OCI-M1 (cell line): Measurements from ENCODE around the gene RRM1.
"Not testable (repeated sequence)": the region's sequence is repeated elsewhere in the genome, so short reads cannot be mapped to it uniquely, and the experiment has no call there.

Experiments used
- DNase-seq: peaks from one replicate; lab custom pipeline; 2025; lab: John Stamatoyannopoulos, UW

The RRM1 gene

DNA sequence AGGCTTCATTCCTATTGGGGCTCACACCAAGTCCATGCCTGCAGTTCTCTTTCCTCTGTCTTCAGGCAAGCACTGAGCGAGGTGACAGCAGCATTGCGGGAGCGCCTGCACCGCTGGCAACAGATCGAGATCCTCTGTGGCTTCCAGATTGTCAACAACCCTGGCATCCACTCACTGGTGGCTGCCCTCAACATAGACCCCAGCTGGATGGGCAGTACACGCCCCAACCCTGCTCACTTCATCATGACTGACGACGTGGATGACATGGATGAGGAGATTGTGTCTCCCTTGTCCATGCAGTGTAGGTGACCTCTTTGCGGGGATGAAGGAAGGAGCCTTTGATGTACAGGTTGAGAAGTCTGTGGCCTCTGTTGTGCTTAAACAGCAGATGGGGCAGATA, 11.4 kb upstream of the RRM1 start:
- DNase-seq: no peak

DNA sequence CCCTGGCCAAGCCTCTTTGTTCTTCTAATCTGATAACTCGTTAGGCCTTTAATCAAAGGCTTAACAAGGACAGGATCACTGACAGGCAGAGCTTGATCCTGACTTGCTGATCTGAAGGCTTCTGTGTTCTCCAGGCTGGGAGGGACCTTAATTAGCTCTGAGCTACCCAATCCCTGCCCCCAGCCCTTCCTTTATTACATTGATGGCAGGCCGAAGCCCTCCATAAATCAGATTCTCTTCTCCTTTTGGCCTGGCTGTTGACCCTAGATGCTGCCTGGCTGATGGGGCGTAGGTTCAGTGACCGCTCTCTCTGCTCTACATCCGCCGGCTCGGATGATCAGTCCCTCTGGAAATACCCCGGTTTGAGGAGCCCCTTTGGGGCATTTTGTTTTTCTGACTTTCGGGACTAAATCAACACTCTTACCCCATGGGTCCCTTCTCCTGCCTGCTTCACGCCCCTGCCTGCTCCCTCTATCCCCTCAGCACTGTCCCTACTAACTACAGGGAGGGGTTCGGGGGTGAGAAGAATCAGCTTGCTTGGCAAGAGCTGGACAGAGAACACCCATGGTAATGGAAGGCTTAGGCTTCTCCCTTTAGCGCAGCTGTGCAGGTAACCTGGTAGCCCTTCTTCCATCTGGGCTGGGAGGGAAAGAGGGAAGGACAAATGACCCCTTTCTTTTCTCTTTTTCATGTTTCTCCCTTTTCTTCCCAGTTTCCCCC, 10.0 kb upstream of the RRM1 start:
- DNase-seq: no peak

DNA sequence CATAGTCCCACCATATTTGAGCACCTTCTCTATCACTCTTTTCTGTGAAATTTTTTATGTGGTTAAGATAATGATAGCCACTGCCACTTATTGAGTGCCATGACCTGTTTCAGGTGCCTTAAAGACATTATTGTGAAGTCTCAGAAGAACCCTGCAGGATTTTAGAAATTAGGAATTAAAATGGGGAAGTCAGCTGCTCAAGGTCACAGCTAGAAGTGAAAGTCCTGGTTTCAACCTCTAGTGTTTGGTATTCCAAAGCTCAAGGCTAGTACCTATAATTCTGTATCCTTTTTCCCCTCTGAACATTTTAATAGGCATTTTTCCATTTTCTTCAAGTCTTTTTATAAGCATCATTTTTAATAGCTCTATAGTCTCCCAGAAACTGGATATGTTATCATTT, 9.0 kb upstream of the RRM1 start:
- DNase-seq: peak; percentile 13

DNA sequence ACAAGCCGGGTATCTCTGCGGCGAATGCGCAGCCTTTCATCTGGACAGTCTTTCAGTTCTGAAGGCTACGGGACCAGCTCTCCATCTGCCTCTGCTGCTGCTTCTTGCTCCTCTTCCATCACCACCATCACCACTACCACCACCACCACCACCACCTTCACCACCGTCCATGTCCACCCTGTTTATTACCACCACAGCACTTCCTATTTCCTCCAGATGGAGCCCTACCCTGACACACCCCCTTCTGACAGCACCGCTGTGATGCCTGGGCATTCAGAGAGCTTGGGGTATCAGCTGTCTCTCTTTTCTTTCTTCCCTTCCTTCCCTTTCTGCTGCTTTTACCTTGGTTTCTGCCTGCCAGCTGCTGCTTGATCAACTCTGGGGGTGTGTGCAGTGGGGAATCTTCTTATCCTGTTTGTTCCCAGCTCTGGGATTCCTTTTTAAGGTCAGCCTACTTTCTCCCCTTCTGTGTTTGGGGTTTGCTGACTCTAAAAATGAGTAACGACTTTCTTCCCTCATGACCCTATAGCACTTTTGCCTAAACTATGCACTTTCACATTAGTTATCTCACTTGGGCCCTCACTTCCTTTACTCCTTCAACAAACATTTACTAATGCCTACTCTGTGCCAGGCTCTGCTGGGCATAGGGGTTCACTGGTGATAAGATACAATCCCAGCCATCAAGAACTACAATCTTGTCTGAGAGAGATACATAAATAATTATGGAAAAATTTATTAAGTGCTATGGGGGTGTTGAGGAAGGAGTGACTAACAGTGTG, 7.8 kb upstream of the RRM1 start:
- DNase-seq: no peak

DNA sequence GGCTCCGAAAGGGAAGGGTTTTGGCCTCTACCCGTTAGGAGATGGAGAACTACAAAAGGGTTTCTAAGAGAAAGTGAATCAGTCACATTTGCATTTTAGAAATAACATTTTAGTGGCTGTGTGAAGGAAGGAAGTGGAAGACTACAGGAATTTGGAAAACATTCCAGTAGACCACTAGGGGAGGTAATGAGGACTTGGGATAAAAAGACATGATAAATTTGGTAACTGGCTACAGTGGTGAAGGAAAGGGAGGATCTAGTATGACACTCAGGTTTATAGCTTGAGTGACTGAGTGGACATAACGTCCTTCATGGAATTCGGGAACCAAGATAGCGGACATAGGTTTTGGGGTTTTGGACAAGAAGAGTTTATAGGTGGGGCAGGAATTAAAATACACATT, 7.0 kb upstream of the RRM1 start:
- no peak for DNase-seq

DNA sequence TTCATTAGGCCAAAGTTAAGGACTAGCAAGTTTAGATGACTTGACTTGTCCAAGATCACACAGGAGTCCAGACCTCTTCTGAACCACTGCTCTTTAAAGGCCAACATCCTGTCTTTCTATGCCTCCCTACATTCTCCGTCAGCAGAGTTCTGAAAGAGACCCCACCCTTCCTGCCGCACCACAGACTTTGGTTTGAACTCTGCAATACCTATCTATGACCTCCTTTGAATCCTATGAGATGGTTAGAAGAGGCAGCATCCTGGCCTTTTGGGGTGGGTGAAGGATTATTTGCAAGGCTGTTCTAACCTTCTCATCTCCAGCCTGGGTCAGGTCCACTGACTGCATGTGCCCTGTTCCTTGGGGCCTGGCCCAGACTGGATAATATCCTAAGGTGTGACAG, 4.3 kb upstream of the RRM1 start:
- no peak for DNase-seq

DNA sequence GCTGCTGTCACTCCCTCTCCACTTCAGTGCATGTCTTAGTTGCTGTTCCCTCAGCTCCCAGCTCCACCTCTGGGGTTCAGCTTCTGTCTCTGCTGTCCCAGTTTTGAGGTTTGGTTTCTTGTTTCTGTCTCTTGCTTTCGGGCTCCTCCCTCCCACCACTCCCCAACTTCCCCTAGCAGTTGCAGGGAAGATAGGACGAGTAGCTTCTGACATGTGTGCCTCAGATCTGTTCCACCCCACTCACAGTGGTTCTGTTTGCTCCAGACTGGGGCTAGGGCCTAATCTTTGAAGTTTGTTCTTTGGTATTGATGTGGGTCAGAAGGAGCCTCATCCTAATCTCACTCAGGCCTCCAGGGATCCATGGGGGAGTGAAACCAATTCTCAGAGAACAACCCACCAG, 2.6 kb upstream of the RRM1 start:
- peak; percentile 51 for DNase-seq

DNA sequence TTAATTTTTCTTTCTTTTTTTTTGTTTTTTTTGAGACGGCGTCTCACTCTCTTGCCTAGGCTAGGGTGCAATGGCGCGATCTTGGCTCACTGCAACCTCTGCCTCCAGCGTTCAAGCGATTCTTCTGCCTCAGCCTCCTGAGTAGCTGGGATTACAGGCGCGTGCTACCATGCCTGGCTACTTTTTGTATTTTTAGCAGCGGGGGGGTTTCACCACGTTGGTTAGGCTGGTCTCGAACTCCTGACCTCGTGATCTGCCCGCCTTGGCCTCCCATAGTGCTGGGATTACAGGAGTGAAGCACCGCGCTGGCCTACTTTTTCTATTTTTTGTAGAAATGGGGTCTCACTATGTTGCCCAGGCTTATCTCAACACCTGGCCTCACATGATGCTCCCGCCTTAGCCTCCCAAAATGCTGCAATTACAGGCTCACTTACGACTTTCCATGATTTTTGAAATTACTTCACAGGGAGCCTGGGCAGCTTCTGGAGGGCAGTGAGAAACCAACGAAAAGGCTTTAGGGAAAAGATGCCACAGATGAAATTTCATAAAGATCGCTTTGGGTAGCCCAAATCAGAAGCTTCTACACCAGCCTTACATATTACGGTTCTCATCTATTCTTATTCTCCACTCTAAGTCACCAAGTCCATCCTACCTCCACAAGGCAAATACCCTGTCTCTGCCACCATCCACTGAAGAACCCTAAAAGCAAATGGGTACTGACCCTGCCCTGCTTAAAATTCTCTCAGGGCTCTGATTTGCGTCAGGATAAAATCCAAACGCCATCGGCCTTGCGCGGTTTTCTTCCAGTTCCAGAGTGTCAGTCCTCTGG, 866 bp upstream of the RRM1 start:
- DNase-seq: no peak

DNA sequence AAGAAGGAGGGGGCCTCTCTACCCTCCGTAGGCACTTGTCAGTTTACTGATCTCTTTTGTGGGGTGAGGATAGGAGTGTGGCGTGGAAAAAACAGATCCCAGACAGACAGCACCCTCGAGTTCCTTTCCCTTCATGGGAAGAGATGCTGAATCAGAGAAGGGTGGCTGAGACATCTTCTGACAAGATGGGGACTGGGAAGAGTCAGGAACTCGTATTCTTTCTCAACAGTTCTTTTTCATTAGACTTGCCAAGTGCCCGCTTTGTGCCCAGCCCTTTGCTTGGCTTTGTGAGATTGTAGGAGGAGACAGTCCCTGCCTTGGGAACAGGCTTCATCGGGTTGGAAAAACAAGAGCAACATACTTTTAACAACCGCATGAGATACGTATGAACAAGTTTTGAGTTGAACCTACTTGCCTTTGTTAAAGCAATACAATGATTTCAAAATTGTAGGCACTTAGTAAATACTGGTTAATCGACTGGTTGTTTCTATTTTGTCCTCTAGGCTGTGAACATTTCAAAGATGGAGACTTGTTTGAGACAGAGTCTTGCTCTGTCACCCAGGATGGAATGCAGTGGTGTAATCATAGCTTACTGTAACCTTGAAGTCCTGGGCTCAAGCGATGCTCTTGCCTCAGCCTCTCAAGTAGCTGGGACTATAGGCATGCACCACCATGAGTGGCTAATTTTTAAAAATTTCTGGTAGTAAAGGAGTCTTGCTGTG, 1.1 kb downstream of the RRM1 start:
- DNase-seq: peak; percentile 25

DNA sequence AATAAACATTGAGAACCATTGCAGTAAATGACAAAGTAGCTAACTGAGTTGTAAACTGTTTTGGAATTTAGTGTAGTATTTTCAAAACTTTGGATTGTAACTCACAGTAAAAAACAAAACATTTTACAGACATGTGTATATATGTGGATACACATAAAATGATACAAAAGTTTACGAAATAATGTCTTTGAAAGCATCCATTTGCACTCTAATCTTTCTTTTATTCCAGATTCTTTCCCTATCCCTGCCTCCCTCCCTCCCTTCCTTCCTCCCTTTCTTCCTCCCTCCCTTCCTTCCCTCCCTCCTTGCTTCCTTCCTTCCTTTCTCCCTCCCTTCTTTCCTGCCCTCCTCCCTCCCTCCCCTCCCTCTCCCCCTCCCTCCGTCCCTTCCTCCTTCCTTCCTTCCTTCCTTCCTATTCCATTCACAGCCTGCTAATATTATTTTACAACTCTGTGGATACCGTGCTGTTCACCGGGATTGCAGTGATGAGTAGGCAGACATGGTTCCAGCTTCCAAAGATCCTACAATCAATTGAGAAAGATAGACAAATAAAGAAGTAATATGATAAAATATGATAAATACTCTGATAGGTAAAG, 3.5 kb downstream of the RRM1 start:
- DNase-seq: no peak

DNA sequence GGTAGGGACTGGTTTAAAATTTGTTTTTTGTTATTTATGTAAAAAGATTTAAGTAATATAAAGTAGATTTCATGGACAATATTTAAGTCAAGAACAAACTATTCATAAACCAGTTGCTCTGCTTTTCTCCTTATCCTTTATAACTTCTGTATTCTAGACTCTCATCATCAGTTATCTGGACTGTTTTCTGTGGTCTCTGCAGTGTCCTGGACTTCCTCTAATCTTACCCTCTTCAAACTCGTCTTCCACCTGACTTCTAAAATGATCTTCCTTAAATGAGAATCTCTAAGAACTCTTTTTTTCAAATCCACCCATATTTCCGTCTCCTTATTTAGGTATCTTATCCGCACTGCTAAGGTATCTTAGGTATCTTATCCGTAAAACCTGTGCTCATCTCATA, 8.1 kb downstream of the RRM1 start:
- peak; percentile 68 for DNase-seq

DNA sequence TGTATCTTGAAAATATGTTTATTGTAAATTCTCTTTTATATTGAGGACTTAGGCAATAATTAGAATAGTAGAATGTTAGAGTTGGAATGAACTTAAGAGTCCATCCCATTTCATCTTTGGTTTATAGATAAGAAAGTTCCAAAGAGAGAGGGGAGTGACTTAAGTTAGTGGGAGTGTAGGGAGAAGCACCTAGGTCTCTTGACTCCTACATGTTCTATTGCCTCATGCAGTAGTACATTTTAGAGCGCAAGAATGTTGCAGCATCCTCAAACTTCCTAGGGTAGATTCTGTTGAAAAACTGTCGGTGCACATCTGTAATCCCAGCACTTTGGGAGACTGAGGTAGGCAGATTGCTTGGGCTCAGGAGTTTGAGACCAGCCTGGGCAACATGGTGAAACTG, 8.7 kb downstream of the RRM1 start:
- DNase-seq: peak; percentile 8

DNA sequence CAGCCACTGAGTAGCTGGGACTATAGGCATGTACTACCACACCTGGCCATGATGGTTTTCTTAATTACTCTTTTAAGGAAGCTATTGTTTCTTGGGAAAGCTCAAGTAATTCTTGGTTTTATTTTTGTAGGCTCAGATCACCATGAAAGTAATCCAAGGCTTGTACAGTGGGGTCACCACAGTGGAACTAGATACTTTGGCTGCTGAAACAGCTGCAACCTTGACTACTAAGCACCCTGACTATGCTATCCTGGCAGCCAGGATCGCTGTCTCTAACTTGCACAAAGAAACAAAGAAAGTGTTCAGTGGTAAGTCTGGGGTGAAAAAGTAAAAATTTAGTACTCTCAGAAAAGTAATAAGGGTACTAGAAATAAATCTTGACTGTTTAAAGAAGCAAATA, 11.3 kb downstream of the RRM1 start:
- DNase-seq: no peak

DNA sequence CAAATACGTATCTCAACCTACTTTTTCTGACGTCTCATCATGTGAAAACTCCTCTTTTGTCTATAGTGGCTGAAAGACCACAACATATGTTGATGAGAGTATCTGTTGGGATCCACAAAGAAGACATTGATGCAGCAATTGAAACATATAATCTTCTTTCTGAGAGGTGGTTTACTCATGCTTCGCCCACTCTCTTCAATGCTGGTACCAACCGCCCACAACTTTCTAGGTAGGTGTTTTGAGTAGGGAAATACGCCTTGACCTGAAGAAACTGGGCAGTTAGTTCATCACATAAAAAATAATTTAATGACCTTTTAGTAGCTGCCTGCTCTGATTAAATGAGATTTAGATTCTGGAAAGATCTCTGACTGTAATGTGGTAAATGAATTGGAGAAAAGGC, 17.2 kb downstream of the RRM1 start:
- DNase-seq: no peak

DNA sequence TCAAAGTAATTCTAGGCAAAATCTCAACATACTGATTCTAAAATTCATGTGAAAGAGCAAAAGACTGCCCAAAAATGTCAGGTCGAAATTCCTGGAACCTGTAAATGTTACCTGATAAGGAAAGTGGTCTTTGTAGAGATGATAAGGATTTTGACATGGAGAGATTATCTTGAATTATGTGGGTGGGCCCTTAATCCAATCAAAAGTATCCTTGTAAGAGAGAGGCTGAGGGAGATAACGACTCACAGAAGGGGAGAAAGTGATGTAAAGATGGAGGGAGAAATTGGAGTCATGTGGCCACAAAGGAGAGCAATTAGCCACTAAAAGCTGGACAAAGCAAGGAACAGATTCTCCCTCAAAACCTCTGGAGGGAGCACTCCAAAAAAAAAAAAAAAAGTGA, 20.5 kb downstream of the RRM1 start:
- DNase-seq: no peak

DNA sequence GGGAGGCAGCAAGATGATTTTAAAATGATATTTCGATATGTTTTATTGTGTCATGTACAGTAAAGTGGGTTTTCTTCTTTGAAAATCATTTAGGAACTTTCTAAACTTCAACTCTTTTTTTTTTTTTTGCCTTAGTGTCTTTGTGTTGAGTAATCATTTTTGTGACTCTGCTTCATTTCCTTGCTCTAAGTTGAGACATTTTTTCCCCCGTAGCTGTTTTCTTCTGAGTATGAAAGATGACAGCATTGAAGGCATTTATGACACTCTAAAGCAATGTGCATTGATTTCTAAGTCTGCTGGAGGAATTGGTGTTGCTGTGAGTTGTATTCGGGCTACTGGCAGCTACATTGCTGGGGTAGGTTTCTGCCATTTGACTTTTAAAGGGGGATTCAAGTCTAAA, 23.5 kb downstream of the RRM1 start:
- no peak for DNase-seq

DNA sequence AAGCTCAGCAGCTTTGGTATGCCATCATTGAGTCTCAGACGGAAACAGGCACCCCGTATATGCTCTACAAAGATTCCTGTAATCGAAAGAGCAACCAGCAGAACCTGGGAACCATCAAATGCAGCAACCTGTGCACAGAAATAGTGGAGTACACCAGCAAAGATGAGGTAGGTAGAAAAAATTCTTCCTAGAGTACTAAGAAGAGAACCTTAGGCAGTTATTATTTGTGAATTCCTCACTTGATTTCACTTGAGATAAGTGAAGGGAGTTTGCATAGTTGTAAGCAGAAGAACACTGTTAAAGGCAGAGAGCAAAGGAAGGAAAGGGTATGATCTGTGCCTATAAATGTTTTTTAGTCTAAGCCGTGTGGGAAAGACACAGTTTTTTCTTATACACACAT, 28.6 kb downstream of the RRM1 start:
- no peak for DNase-seq

DNA sequence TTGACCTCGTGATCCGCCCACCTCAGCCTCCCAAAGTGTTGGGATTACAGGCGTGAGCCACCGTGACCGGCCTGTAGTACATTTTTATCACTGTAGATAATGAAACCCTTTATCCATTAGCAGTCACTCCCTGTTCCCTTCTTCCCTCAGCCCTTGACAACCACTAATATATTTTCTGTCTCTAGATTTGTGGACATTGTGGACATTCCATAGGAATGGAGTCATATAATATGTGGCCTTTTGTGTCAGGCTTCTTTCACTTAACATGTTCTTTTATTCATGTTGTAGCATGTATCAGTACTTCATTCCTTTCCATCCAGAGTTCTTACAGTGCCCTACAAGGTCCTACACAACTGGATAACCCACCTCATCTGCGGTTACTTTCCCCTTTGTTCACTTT, 30.5 kb downstream of the RRM1 start:
- DNase-seq: no peak

DNA sequence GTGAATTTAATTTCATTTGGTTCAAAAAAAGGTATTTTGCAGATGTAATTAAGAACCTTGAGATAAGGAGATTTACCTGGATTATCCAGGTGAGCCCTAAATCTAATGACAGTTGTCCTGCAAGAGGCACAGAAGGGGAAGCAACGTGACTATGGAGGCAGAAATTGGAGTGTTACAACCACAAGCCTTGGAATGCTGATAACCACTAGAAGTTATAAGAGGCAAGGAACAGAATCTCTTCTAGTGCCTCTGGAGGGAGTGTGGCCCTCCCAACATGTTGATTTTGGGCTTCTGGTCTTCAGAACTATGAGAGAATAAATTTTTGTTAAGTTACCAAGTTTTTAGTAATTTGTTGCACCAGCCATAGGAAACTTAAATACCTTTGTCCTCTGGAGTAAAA, 32.8 kb downstream of the RRM1 start:
- DNase-seq: no peak

DNA sequence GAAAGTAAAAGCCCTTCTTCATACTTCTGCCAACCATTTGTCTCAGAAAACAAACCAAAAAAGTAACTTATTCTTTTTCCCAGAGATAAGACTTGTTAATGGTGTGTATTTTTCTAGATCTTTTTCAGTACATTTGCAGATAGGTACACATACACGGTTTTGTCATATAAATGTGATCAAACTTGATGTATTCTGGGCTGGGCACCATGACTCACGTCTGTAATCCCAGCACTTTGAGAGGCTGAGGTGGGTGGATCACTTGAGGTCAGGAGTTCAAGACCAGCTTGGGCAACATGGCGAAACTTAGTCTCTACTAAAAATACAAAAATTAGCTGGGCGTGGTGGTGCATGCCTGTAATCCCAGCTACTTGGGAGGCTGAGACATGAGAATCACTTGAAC, 35.6 kb downstream of the RRM1 start:
- not testable (repeated sequence) for DNase-seq

DNA sequence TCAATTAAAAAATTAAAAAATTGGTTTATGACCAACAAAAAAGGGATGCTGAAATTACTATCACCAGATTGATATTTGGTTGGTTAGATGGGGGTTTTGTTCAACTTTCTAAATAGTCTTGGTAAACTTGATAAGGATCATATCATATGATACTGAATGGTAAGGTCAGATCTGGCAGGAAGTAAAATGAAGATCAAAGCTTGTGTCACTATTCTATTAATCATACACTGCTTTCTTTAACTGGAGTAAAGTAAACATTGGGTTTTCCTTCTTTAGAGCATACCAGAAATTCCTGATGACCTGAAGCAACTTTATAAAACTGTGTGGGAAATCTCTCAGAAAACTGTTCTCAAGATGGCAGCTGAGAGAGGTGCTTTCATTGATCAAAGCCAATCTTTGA, 40.2 kb downstream of the RRM1 start:
- no peak for DNase-seq

DNA sequence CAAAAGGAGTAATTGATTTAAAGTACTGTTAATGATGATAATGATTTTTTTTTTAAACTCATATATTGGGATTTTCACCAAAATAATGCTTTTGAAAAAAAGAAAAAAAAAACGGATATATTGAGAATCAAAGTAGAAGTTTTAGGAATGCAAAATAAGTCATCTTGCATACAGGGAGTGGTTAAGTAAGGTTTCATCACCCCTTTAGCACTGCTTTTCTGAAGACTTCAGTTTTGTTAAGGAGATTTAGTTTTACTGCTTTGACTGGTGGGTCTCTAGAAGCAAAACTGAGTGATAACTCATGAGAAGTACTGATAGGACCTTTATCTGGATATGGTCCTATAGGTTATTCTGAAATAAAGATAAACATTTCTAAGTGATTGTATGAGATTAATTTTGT, 43.9 kb downstream of the RRM1 start:
- no peak for DNase-seq
